ENCODE results near the gene MAT1A. TPM values are rescaled to one million over a fixed set of nuclear protein-coding genes. Genes with fewer than 3 reads are reported as not detected.

MAT1A gene
- total and polyA plus RNA-seq, 2 of the 13 experiments (the other 11 are each of a cell fraction or from before 2014, with no cell fraction given) = 57.1 to 76.9 TPM

GRCh38 chr10:80264081-80265056 lies 25.1 kb downstream of the MAT1A start (continued):
- TF ChIP-seq, protein P1, sequence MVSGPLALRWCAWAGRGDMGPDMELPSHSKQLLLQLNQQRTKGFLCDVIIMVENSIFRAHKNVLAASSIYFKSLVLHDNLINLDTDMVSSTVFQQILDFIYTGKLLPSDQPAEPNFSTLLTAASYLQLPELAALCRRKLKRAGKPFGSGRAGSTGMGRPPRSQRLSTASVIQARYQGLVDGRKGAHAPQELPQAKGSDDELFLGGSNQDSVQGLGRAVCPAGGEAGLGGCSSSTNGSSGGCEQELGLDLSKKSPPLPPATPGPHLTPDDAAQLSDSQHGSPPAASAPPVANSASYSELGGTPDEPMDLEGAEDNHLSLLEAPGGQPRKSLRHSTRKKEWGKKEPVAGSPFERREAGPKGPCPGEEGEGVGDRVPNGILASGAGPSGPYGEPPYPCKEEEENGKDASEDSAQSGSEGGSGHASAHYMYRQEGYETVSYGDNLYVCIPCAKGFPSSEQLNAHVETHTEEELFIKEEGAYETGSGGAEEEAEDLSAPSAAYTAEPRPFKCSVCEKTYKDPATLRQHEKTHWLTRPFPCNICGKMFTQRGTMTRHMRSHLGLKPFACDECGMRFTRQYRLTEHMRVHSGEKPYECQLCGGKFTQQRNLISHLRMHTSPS (CRISPR knock-in tag; IDR thresholded peaks at IDR 0.05; ENCODE audit: low read depth) = peak; percentile 80
- TF ChIP-seq ZFX (CRISPR knock-in tag; IDR thresholded peaks at IDR 0.05; ENCODE audit: low read depth) (peak; percentile 65; the same call in 1 of the 2 replicates), ZNF34 (CRISPR knock-in tag; IDR thresholded peaks at IDR 0.05; ENCODE audit: borderline replicate concordance) (peak; percentile 74; the same call in 1 of the 2 replicates), ZNF362 (CRISPR knock-in tag; IDR thresholded peaks at IDR 0.05; ENCODE audit: borderline replicate concordance) (peak; percentile 63; the same call in 1 of the 2 replicates), HES4 (CRISPR knock-in tag; IDR thresholded peaks at IDR 0.05; ENCODE audit: borderline replicate concordance) (no peak), MED1 (CRISPR knock-in tag; IDR thresholded peaks at IDR 0.05) (peak; percentile 93), ZNF713 (CRISPR knock-in tag; IDR thresholded peaks at IDR 0.05) (peak; percentile 80; the same call in 1 of the 2 replicates), SALL1 (CRISPR knock-in tag; IDR thresholded peaks at IDR 0.05) (peak; percentile 92), ZNF746 (CRISPR knock-in tag; IDR thresholded peaks at IDR 0.05) (peak; percentile 55; the same call in 1 of the 2 replicates), ZBTB46 (CRISPR knock-in tag; IDR thresholded peaks at IDR 0.05; ENCODE audit: borderline replicate concordance) (0 out of 2 replicates have a peak, but pooled peaks have one; percentile 47), ZNF546 (CRISPR knock-in tag; conservative IDR thresholded peaks at IDR 0.05) (no peak), ZNF687 (CRISPR knock-in tag; IDR thresholded peaks at IDR 0.05) (peak; percentile 98), FOXC1 (CRISPR knock-in tag; IDR thresholded peaks at IDR 0.05; ENCODE audit: borderline replicate concordance) (0 out of 2 replicates have a peak, but pooled peaks have one; percentile 30), NFYC (CRISPR knock-in tag; IDR thresholded peaks at IDR 0.05) (0 out of 2 replicates have a peak, but pooled peaks have one; percentile 11)

Measured in HepG2 (cell line).